NCI-H524 treated with DMSO at 0.1 percent for 48 hours (cell line): ENCODE data around the gene SEC31B.

Experiments
- DNase-seq: peaks from one replicate; lab custom pipeline; 2025; lab: John Stamatoyannopoulos, UW

The SEC31B gene

DNA sequence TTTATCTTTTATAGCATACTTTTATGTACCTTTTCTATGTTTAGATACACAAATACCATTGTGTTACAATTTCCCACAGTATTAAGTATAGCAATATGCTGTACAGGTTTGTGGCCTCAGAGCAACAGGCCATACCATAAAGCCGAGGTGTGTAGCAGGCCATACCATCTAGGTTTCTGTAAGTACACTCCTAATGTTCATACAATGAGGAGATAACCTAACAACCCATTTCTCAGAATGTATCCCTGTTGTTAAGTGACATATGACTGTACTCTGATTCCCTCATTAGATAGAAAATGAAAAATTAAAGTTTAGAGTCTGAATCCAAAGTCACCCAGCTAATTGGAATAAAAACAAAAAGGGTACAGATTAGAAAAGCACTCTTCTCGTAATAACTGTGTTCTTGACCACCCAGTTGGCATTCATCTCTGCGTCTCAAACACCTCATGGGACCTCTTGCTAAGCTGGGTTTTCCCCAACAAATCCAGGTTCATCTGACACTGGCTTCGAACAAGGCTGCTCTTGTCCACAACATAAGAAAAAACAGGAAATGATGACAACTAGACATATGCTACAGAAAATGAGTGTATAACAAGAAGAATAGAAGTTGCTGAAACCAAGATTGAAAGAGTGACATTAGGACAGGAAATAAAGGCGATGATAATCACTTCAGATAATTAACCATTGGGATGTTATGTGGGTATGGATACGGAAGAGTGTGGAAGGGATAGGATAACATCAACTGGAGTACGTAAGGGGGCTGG lies 8.6 kb upstream of the SEC31B start:
- DNase-seq, result no peak

DNA sequence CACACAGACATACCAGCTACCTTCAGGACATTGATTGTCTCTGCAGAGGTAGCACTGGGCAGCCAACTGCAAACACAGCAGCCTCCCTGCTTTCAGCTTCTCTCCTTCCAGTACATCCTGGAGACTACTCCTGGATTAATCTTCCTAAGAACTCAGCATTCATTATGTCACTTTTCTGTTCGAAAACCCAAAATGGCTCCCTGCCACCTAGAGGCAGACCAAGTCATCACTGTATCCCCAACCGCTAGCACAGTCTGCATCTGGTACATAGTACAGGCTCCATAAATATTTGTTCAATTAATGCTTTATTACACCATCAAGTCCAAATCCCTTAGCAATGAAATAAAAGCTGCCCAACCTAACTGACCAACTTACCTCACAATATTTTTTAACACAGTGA lies 5.0 kb upstream of the SEC31B start:
- no peak for DNase-seq

GRCh38 chr10:100524206-100524605 lies 4.5 kb upstream of the SEC31B start:
- DNase-seq, result no peak

DNA sequence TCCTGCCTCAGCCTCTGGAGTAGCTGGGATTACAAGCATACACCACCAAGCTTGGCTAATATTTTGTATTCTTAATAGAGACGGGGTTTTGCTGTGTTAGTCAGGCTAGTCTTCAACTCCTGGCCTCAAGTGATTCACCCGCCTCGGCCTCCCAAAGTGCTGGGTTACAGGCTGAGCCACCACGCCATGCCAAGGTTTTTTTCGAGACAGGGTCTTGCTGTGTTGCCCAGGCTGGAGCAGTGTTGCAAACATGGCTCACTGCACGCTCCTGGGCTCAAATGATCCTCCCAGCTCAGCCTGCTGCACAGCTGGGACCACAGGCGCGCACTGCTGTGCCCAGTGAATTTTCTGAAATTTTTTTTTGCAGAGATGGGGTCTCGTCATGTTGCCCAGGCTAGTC lies 3.3 kb upstream of the SEC31B start:
- no peak for DNase-seq

- no peak for DNase-seq
These were observed 2.6 kb upstream of the SEC31B start for GRCh38 chr10:100522107-100522801.

GRCh38 chr10:100520811-100521210 lies 1.1 kb upstream of the SEC31B start:
- no peak for DNase-seq

DNA sequence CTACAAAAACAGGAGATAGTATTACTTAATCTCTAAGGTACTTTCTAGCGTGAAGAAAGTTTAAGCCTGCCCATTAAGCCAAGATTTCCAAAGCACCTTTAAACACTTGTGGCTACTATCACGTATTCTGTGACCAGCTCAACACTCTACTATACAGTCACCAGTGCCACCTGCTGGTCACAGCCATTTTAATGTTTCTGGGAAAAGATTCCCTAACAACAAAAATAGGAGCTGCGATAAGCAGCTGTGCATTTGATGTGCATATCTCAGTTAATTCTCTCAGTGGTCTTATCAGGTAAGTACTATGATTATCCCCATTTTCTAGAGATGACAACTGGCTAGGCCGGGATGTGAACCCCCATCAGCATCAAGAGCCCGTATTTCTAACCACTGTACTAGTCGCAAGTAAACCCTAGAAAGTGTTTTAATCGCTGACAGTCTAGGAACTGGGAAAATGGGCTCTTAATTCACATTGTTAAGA lies 860 bp downstream of the SEC31B start:
- peak; percentile 2 for DNase-seq

DNA sequence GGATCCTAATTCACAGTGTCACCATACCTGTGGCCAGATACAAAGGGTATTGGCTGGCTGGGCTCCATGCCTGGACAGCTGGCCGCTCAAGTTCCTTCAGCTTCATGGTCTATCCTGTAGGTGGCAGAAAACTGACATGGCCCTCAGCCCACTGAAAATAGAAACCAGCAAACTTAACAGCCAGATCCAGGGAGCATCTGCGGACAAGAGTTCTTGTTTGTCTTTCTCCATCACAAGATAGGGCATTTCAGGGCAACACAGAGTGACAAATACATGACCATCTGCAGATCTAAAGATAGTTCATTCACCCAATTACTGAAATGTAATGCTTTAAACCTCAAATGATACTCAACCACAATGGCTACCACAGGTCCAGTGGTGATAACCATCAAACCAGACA lies 2.8 kb downstream of the SEC31B start:
- no peak for DNase-seq

- DNase-seq, result no peak
These were observed 4.0 kb downstream of the SEC31B start for GRCh38 chr10:100515612-100516011.

GRCh38 chr10:100510533-100511308 lies 8.9 kb downstream of the SEC31B start:
- no peak for DNase-seq

DNA sequence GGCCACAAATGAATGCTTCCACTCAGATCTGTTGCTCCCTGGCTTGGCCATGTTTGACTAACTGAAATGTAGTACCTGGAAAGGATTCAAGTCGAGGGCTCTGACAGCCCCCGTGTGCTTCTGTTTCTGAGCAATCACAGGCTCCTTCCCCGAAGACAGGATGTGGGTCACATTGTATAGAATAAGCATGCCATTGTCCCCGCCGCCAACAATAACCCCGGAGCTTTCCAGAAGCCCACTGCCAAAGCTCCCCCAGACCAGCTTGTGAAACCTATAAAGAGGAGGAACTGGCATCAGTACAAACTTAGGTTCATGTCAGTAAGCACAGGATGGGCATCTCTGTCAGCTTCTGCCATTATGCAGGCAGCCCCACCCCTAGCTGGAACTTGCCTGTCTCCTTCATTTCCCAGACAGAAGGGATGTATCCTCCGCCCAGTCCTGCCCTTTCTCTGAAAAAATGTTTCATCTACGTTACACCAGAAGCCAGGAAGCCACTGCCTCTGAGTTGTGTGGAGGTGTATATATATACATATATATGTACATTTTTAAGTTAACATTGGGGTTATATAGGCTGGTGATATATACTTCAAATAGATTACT lies 10.3 kb downstream of the SEC31B start:
- no peak for DNase-seq

- no peak for DNase-seq
These were observed 10.9 kb downstream of the SEC31B start for GRCh38 chr10:100508691-100509150.

DNA sequence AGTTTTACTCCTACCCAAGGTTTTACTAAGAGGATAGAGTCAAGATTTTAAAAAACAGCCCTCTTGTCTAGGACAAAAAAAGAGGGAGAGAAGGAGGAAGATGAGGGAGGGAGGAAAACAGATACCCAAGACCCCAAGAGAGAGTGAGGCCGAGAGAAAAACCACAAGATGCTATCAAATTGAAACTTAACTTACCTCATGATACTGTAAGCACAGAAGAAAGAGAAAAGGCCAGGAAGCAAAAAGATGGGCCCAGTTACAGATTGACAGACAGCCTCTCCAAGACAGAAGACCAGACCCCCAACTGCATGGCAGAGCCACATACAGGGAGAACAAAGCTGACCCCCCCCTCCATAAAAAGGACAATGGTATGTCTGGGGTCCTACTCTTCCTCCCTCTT lies 11.4 kb downstream of the SEC31B start:
- no peak for DNase-seq

DNA sequence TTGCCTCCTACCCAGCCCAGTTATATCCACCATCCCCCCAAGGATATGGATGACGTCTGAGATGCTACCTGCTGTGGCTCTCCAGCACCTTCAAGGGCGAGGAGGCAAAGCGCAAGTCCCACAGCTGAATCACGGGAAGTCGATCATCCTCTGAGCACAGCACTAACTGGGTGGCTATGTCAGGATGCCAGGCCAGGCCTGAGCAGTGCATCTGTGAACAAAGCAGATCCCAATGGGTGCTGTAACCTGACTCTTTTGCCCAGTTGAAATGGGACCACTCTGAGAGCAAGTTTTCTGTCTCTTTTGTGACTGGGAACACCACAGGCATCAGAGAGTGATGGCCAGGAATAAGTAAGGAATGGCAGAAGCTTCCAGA lies 12.3 kb downstream of the SEC31B start:
- DNase-seq, result no peak

DNA sequence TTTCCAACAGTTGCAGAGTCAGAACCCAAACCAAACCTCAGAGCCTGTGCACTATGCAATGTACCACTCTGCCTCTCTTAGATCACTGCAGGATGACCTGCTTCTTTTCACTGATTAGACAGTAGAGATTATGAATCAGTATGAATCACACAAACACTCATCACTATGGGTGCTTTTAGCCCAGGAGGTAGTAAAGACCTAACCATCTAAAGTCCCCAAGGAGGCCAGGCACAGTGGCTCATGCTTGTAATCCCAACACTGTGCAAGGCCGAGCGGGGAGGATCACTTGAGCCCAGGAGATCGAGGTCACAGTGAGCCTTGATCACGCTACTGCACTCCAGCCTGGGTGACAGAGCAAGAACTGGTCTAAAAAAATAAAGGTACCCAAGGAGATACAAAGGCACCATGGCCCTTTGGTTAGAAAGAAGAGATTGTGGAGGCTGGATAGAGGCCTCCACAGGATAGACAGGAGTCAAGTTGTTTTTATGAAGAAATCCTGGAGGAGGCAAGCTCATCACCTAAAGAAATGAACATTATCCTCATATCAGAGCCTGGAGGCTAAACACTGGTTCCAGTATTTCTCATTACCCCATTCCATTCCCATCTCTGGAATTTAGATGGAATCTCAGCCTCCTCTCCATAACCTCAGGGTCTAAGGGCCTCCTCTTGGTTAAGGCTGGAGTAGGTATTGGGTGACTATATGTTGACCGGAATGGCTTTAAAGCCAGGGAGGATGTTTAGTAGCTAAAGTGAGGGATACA lies 12.9 kb downstream of the SEC31B start:
- DNase-seq, result no peak

- no peak for DNase-seq
These were observed 14.5 kb downstream of the SEC31B start for GRCh38 chr10:100505164-100505563.

- no peak for DNase-seq
These were observed 15.6 kb downstream of the SEC31B start for GRCh38 chr10:100504096-100504495.

- DNase-seq, result no peak
These were observed 16.7 kb downstream of the SEC31B start for GRCh38 chr10:100502926-100503494.

GRCh38 chr10:100501423-100501822 lies 18.2 kb downstream of the SEC31B start:
- DNase-seq, result no peak

- DNase-seq, result no peak
These were observed 21.6 kb downstream of the SEC31B start for GRCh38 chr10:100498059-100498458.

GRCh38 chr10:100496567-100496966 lies 23.1 kb downstream of the SEC31B start:
- no peak for DNase-seq
